HCT116 (cell line): ENCODE results near the gene PPP2CA.

Source experiments
- EGR1 ChIP-seq: IDR thresholded peaks from 2 replicates; pipeline ENCODE4 v1.6.1; 2012; ENCODE audit warnings: low read depth
- ELF1 ChIP-seq: IDR thresholded peaks from 2 replicates; pipeline ENCODE4 v1.6.1; 2012; ENCODE audit warnings: low read depth, borderline replicate concordance
- EZH2 ChIP-seq: fragments of 200-600 bp; sonication (generic); IDR thresholded peaks from 2 replicates; pipeline ENCODE4 v1.6.1; 2017; ENCODE audit warnings: antibody characterized with exemption, mixed run types
- FOSL1 ChIP-seq: IDR thresholded peaks from 2 replicates; pipeline ENCODE4 v1.6.1; 2012; ENCODE audit warnings: low read depth
- POLR2A ChIP-seq: IDR thresholded peaks from 2 replicates; pipeline ENCODE4 v1.7.0; 2011; ENCODE audit warnings: borderline replicate concordance; ENCODE audit not compliant: insufficient read depth, insufficient read length; ENCODE audit errors: extremely low read depth
- POLR2AphosphoS5 ChIP-seq: IDR thresholded peaks from 2 replicates; pipeline ENCODE4 v1.6.1; 2011; ENCODE audit warnings: mild to moderate bottlenecking, low read depth, low read length, moderate library complexity
- RAD21 ChIP-seq: IDR thresholded peaks from 2 replicates; pipeline ENCODE4 v1.6.1; 2012; ENCODE audit warnings: low read depth, mild to moderate bottlenecking
- SP1 ChIP-seq: IDR thresholded peaks from 2 replicates; pipeline ENCODE4 v1.6.1; 2012; ENCODE audit warnings: low read depth
- ZNF274 ChIP-seq: fragments of 200-500 bp; sonication (Bioruptor generic); IDR thresholded peaks from 2 replicates; pipeline ENCODE4 v1.6.1; 2014; ENCODE audit warnings: mild to moderate bottlenecking, low read depth, low read length, inconsistent platforms
- TF ChIP-seq, protein P1 (sequence below): IDR thresholded peaks from 2 replicates; pipeline ENCODE4 v1.6.1; 2012
- TF ChIP-seq, protein P2 (sequence below), 3 experiments: fragments of 200-600 bp in 1 of 3; sonication (generic) in 1 of 3; IDR thresholded peaks in 2 of 3; conservative IDR thresholded peaks in 1 of 3; 2 replicates each; pipeline ENCODE4 v1.5.1; 2012 to 2017; ENCODE audit warnings: low read depth in 2 of 3, low read length in 2 of 3, antibody characterized with exemption in 1 of 3, borderline replicate concordance in 1 of 3, control low read depth in 1 of 3, mild to moderate bottlenecking in 1 of 3, mixed read lengths in 1 of 3, mixed run types in 1 of 3, moderate library complexity in 1 of 3; ENCODE audit not compliant: insufficient read depth in 1 of 3

DNA sequence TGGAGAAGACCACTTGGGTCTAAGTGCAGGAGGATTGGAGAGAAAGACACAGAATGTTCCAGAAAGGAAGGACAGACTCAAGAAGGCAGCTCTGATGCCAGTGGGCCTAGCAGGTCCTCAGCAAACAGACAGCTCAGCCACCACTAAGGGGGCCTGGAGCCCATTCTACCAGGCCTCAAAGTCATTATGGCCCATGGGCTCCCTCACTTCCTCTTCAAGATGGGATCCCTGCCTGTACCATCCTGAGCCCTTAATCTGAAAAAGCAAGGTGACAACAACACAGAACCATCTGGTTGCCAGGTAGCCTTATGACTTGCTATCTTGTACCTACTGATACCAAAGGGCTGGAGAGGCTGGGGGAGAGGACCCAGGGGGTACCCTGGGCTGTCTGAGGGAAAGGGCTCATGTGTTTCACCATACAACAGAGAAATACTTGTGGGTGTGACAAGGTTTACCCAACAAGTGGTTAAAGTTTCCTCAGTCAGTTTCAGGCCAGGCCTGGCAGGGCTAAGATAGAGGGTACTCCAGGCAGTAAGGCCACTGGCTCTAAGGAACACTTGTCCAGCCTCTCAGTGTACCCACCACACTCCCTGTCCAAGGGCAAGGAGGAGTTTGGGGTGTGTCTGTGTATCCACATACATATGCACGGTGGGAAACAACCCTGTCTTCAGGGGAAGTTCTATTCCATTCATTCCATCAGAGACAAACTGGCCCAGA, 80.7 kb downstream of the PPP2CA start:
- TF ChIP-seq, protein P1, sequence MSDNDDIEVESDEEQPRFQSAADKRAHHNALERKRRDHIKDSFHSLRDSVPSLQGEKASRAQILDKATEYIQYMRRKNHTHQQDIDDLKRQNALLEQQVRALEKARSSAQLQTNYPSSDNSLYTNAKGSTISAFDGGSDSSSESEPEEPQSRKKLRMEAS = no peak
- TF ChIP-seq POLR2AphosphoS5 = no peak
- TF ChIP-seq, protein P2, sequence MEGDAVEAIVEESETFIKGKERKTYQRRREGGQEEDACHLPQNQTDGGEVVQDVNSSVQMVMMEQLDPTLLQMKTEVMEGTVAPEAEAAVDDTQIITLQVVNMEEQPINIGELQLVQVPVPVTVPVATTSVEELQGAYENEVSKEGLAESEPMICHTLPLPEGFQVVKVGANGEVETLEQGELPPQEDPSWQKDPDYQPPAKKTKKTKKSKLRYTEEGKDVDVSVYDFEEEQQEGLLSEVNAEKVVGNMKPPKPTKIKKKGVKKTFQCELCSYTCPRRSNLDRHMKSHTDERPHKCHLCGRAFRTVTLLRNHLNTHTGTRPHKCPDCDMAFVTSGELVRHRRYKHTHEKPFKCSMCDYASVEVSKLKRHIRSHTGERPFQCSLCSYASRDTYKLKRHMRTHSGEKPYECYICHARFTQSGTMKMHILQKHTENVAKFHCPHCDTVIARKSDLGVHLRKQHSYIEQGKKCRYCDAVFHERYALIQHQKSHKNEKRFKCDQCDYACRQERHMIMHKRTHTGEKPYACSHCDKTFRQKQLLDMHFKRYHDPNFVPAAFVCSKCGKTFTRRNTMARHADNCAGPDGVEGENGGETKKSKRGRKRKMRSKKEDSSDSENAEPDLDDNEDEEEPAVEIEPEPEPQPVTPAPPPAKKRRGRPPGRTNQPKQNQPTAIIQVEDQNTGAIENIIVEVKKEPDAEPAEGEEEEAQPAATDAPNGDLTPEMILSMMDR (IDR thresholded peaks at IDR 0.05 in 2 of 3, conservative IDR thresholded peaks at IDR 0.05 in 1 of 3; ENCODE audit: borderline replicate concordance in 1 of 3, insufficient read depth in 1 of 3, low read depth in 2 of 3, low read length in 2 of 3) = no peak
- no peak for TF ChIP-seq POLR2A
- no peak for TF ChIP-seq EZH2
- no peak for TF ChIP-seq RAD21
- no peak for TF ChIP-seq ELF1
- TF ChIP-seq EGR1 = no peak
- TF ChIP-seq ZNF274 = no peak
- TF ChIP-seq FOSL1 = no peak
- TF ChIP-seq SP1 = no peak
